Activated CD8-positive, alpha-beta memory T cell treated with anti-CD3 and anti-CD28 coated beads for 4 hours (primary cell): ENCODE results near the gene MAPKAPK2.

Experiments
- DNase-seq, 2 donors: peaks; one replicate each; pipeline ENCODE4 v3.0.0-alpha.2; 2020; ENCODE audit warnings: low read depth in 2 of 2

The MAPKAPK2 gene

DNA sequence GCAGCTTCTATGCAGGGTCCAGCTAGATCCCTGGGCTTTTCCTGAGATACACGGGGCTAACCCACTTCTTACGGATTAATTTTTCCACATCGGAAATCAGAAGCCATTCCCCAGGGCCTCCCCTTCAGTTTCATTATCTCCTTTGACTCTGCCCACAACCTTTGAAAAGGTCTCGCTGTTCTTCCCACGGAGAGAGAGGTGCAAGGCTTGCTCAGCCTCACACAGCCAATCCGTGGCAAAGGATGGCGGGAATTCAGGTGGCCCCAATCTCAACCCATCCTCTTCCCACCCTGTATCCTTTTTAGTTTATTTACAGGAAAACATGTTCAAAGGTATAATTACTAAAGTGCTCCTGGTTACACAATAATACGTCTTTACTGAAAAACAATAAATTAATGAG is 702 bp upstream of the MAPKAPK2 start:
- no peak for DNase-seq

DNA sequence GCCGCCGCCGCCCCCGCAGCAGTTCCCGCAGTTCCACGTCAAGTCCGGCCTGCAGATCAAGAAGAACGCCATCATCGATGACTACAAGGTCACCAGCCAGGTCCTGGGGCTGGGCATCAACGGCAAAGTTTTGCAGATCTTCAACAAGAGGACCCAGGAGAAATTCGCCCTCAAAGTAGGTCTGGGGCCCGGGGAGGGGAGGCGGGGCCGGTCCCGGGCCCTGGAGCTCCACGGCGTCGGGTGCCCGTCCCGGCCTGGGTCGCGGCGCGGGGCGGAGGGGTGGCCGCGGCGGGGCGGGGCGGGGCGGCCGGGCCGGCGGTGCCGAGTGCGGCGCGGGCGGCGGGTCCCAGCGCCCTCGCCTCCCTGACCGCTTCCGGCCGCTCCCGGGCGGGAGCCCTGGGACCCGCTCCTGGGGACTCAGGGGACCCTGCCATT is 646 bp downstream of the MAPKAPK2 start:
- no peak for DNase-seq

DNA sequence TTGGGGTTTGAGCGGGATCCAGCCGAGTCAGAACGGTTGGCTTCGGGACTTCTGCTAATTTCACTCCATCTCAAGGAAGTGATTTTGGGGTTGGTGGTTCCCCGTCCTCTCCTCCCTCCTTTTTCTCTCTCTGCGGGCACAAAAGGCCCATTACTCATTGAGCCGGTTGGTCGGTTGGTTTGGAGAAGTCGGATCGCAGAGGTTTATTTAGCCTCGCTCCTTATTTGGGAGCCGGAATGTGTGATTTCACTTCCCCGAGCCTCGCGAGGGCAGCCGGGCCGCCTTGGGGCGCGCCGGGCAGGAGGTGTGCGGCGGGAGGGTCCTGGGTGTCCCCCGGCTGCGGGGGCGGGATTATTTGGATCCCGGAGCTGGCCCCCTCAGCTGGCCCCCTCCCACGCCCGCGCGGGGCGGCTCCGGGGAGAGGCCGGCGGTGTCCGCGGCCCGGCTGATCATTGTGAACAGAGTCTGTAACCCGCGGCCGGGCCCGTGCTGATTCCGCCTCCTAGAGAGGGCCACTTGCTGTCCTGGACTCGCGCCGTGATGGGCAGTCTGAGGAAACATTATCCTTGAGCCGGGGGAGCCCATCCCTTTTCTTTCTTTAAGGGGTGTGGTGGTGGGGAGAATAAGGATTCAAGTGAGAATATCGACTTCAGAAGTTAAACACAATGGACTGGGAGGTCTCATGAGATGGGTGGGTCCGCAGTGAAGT is 1.2 kb downstream of the MAPKAPK2 start:
- DNase-seq, result no peak

DNA sequence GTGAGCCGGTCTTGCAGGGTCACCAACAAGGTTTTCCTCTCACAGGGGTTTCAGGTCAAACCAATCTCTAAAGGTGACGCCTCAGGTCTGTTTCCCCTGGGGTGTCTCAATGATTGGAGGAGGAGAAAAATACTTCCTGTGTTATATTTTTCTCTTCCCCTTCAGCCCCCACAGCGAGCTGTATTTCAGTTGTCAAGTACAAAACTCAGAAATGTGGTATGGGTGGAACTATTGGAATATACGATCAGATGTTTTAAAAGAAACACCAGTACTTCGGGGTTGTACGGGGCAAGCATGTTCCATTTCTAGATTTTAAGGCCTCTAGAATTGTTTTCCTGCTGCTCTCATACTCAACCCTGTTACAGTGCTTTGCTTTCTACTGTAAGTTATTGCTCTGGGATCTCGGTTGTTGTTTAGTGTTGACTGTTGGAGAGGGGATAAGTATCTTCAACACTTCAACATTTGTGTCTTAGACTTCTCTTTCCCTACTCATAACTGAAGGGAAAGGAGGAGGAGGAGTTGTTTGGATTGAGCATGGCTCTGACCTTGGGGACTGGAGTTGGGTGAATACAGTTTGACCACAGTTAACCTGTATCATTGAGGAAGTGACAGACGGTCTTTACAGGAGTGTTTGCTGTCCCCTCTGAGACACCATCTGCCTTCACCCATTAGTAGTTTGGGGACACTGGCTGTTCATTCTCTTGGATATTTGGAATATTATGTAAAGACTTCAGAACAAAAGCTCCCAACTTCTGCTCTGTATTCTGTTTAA is 2.0 kb downstream of the MAPKAPK2 start:
- DNase-seq, result no peak

DNA sequence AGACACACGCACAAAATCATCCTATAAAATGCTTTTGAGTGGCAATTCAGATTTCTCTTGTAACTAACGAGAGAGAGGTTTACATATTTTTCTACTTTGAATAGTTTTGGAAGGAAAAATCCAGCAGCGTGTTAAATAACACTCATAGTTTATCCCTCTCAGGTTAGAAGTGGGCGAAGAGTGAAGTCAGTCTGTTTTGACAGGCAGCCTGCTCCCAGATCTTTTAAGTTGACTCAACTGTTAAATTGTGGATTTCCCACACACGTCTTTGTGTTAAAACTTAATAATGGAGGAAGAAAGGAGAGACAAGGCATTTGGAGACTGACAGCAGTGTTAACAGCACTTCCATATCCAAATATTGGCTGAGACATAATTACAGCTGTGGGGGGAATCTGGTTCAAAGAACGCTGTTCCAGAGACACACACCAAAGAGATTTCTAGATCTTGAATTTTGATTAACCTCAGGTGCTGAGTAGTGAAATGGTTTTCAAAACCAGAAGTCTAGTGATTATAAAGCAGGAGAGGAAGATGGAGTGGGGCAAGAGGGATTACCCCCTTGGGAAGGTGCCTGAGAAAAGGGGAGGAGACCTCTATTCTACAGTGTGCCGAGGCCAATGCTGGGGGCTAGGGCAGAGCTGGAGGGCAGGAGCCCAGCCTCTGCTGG is 2.7 kb downstream of the MAPKAPK2 start:
- DNase-seq, result no peak

DNA sequence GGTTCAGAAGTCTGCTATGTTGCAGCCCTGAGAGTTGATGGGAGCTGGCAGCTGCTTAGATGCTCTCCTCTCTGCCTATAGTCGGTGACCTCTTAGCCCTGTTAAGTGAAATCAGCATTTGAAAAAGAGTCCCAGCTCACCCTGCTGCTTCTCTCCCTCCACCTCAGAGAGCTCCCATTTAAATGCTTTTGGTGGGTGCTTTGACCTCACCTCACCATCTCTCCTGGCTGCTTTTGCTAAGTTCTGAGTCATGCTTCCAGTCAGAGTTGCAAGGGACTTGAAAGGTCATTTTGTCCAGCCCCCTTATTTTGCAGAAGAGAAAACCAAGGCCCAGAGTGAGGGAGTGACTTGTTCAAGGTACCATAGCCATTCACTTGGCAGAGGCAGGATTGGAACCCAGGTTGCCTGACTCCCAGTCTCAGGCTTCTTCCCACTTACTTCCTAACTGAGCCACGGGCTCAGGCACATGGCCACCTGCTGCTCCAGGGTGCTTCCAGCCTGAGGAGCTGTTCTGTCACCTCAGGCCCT is 3.3 kb downstream of the MAPKAPK2 start:
- no peak for DNase-seq

DNA sequence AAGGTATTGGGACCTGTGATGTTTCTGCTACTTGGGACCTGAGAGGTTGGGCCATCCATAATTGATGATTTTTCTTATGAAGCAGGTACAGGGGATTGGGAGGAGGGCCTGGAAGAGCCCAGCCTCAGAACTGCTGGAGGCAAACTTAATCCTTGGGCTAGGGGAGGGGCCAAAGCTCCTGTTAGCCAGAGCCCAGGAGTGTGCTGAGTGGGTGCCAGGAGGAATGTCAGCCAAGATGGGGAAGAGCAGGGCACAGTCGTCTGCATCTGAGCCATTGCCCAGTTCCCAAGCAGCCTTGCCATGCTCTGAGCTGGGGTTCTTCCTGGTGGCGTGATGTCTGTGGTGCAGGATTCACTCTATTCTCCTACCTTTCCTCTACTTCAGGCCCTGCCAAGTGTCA is 5.8 kb downstream of the MAPKAPK2 start:
- DNase-seq, result no peak

DNA sequence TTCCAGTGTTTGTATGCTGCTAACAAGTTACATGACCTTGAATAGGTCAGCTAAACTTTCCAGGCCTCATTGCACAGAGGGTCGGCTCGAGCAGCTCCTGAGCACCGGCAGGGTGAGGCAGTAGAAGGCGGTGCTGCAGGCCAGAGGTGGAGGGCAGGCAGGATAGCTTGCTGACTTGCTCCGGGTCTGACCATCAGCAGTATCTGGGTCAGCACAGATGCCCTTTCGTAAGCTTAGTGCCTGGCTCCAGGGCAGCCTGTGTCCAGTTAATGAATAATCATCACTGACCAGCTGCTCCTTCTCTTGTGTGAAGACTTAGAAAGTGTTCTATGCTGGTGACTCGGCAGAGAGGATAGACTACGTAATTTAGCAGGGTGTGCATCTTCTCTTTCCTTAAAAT is 6.9 kb downstream of the MAPKAPK2 start:
- no peak for DNase-seq

DNA sequence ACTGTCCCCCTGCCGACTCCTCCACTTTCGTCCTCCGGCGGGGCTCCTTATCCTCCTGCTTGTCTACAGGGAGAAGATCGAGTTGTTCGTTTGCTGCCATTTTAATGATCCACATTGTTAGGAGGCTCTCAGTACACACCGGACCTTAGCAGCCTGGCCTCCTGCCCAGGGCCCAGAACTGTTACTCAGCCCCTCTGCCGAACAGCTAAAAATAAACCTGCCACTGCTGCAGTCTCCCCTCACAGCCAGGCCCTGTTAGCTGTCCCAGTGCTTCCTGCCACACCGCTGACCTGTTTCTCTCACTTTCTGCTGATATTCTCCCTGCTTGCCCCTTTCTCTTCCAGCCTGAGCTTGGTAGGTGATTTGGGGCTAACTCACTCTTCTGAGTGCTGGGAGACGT is 8.3 kb downstream of the MAPKAPK2 start:
- DNase-seq, result no peak

DNA sequence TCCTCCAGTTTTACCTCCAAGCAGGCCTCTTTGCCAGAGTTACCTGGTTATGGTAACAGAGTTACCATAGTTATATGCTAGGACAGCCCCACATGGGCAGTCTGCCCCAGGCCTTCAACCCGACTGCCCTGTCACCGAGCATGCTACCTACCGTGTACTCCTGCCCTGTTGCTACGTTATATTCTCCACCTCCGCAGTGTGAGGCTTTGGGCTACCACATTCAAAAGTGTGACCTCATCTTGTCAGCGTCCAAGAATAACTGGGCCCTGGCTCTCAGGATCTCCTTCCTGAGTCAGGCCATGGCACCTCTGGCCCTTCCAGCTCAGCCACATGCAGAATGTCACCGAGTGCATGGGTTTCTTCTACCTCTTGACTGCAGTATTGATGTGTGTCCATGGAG is 8.9 kb downstream of the MAPKAPK2 start:
- no peak for DNase-seq

DNA sequence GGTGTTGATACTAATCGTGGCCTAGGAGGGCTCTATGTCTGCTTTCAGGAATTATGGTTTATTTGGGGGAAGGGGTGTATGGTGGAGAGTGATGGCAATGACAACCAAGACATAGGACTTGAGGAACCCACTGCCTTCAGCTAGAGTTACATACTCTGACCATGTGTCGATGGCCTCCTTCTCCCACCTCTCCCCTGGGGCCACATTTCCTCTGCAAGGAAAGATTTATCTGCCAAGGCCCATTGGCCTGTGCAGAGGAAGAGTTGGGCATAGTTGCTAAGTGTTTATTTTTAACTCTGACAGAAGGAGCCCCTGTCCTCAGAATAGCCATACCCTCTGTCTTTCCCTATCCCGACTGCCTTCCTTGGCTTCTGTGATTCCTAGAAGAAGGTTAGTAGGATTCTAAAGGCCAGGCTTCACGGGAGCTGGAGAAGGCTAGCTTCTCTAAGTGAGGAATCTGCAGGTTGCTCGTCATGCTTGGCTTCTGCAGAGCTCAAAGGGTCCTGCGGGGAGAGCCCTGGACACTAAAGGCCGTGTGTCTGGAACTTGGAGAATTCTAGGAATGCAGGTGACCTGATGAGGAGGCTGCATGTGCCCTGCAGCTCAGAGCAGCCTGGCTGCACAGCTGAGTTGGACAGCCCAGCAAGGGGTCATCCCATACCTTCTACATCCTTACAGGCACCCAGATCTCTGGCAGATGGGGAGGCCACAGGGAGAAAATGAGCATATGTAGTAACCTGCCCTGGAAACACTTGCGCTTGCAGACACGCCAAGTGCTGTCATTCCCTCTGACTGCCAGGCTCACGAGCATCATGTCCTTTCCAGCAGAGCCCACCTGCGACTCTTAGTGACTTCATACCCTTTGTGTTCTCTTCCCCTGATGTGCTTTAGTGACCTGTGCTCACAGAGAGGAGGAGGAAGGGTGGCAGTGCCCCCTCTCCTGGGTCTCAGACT is 9.7 kb downstream of the MAPKAPK2 start:
- DNase-seq, result no peak

DNA sequence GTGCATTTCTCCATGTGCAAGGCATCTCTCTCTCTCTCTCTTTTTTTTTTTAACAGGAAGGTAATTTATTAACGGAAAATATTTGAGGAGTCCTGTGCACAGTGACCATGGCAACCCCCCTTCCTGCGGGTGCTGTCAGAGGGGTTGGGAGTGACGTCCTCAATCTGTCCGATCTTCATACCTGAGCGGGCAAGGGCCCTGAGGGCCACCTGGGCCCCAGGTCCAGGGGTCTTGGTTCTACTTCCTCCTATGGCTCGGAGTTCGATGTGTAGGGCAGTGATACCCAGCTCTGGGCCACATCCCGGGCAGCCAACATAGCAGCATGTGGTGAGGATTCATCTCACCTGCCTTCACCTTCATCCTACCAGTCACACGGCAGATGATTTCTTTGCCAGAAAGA is 11.0 kb downstream of the MAPKAPK2 start:
- no peak for DNase-seq

DNA sequence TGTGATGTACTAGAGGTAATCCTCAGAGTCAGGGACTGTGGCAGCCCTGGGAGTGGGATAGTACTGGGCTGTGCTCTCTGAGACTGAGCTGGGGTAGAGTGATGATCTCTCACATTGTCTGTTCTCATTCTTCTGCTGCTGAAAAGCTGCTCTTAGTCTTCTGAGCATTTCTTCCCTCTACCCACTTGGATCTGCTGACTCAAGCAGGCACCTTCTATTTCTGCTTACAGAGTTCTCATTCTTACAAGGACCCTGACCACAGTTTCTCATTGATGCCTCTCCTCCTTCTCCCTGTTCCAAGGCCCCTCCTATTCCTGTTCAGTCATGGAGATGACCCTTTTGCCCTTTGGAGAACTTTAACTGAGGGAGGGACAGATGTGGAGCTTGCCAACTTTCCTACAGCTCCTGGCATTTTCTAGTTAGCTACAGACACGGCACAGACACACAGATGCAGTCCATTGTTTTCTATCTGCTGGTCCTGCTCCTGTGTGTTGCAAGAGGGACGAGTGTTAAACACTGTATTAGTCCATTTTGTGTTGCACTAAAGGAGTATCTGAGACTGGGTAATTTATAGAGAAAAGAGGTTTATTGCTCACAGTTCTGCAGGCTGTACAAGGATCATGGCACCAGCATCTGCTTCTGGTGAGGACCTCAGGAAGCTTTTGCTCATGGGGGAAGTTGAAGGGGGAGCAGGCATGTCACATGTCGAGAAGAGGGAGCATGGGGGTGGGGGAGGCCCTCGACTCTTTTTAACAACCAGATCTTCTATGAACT is 12.3 kb downstream of the MAPKAPK2 start:
- no peak for DNase-seq

DNA sequence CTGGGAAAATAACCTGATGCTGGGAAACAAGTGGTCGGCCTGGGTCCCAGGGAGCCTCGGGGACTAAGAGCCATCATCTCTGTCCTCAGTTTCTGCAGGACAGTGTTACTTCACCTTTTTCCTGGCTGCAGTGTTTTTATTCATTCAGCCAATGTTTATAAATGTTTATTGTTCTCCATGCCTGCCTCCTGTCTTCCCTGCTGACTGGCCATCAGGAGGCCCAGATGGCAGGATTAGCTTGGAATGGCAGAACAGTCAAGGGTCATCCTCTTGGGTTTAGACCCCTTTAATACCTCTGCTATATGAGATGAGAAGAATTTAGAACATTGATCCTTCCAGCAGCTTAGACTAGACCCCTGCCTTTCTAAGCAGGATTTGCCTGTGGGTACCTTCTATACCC is 13.3 kb downstream of the MAPKAPK2 start:
- no peak for DNase-seq

DNA sequence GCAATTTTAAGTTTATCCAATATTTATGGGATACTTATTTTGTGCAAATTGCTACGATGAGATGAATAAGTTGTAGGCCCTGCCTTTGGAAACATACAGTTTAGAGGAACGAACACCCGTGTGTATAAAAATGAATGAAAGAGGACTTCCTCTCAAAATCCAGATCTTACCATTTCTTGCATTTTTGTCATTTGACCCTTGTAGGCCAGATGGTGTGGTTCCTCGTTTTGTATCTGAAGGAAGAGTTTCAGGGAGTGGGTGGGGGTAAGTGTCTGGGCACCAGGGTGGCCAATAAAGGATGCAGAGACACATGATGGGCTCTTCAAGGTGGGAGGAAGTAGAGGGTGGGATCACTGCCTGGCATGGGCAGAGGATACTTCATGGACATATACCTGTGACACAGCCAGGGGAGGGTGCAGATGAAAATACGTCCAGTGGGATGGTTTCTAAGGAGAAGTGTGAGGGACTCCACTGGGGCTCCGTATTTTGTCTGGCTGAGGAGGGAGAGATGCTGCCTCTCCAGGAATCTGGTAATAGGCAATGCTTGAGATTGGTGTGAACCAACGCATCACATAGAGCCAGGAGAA is 14.4 kb downstream of the MAPKAPK2 start:
- DNase-seq, result no peak

DNA sequence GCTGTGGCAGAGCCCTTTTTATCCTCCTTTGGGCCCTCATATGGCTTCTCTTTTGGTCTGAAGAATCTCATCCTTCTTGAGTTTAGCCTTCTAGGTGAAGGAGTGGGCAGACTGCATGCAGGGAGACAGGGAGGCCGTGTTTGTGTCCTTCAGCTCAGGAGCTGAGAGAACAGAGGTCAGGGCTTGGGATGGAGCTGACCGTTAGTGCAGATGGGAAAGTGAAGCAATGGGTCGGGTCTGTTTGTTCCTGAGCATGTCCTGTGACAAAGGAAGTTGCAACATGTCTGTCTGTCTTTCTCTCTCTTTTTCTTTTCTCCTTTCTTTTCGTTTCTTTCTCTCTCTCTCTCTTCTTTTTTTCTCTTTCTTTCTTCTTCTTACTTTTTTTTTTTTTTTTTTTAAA is 14.9 kb downstream of the MAPKAPK2 start:
- DNase-seq, result no peak

DNA sequence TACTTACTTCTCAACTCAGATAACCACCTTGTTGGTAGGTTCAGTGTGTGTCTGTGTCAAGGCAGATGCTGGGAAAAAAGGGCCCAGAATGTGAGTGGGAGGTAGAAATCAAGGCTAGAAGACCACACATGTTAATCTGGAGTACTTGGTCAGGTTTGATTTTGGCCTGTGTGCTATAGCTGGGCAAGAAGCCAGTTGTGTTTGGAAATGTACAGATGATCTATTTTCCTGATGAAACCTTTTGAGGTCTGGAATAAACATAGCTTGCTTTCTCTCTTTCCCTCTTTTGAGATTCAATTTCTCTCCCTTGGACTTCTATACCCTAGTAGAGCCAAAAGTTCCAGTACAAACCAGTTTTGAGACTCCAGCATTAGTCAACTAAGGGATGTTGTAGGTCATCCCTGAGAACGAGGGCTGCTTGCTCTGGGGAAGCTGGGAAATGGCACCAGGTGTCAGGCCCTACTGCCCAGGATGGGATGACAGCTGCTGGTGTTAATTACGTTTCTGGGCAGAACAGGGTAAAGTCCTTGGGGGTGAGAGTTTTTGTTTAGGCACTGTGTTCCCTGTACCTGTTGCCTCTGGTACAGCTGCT is 15.8 kb downstream of the MAPKAPK2 start:
- no peak for DNase-seq

DNA sequence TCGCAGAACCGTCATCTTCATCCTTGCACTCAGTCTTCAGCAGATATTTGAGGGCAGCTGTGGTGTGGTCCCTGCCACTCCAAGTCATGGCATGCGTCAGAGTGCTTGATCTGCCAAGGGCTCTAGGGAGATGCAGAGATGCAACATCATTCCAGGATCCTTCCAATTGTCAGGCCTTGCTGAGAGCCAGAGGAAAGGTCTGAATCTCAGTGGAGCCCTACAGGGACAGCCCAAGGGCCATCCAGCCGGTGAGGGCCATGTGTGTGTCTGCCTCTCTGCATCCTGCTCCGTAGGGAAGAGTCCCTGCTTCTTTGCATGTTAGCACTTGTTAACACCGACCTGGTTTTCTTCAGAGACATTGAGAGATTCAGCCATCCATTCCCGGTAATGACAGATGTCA is 17.6 kb downstream of the MAPKAPK2 start:
- no peak for DNase-seq

DNA sequence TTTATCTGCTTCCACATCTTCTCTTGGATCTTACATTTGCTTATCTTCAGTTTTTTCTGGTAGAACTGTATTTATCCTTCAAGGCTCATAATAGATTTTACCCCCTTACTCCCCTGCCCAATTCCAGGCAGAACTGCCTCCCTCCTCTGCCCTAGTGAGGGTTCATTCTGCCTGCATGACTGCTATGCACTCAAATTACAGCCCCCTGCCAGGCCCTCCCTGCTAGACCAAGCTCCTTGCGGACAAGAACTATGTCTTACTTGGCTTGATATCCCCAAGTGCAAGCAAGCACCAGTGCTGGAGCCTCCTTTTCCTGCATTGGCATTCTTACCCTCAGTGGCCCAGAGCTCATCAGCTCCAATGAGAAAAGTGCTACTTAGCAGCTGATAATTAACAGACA is 18.1 kb downstream of the MAPKAPK2 start:
- DNase-seq, result no peak

DNA sequence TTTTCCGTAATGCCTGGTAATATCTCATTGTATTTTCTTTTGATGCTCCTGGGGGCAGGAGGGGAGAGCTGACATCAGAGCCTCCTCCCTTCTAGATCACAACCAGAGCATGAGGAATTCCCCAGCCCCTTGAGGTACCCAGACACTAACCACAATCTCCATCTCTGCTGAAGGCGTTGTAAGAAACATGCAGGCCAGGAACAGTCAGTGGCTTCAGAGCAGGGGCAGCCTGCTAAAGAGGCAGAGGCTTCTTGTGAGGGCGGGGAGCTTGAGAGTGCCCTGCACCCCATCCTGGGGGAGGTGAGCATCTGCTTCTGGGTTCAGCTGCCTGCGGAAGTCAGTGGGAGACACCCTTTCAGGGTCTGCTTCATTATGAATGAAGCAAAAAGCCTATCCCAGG is 19.0 kb downstream of the MAPKAPK2 start:
- peak in 1 of 2 donors; percentile 36 for DNase-seq
